WTC11 (cell line): ENCODE data around the gene LYL1. TPM values are rescaled to one million over a fixed set of nuclear protein-coding genes. Genes with fewer than 3 reads are reported as not detected.

Experiments used
- ATAC-seq: fragments of 200-7000 bp; cut with Tn5 transposase; 2 replicates; pipeline ENCODE4 v1.10.0; 2021; ENCODE audit warnings: mild to moderate bottlenecking, moderate library complexity
- CTCF ChIA-PET: fragments of 300-600 bp; sonication (Branson Sonifier 250); formaldehyde crosslinking; loops from one replicate; lab custom pipeline; 2021; ENCODE audit warnings: antibody characterized with exemption; lab: Charles Lee
- POLR2A ChIA-PET: fragments of 350-600 bp; sonication (Branson Sonifier 250); formaldehyde crosslinking; loops from one replicate; lab custom pipeline; 2021; ENCODE audit warnings: antibody characterized with exemption; lab: Charles Lee
- DNase-seq: peaks from one replicate; pipeline ENCODE4 v3.0.0; 2021; ENCODE audit warnings: low spot score
- H3K27ac Mint-ChIP-seq: 2 replicates; pipeline ENCODE4 v1.8.0; 2021; ENCODE audit warnings: mixed read lengths
- H3K27me3 Mint-ChIP-seq: 2 replicates; pipeline ENCODE4 v1.8.0; 2021; ENCODE audit warnings: low read depth, mild to moderate bottlenecking, moderate library complexity, mixed read lengths
- H3K36me3 Mint-ChIP-seq: 2 replicates; pipeline ENCODE4 v1.8.0; 2021; ENCODE audit warnings: mixed read lengths
- H3K4me1 Mint-ChIP-seq: 2 replicates; pipeline ENCODE4 v1.8.0; 2022; ENCODE audit warnings: mixed read lengths
- H3K4me3 Mint-ChIP-seq: 2 replicates; pipeline ENCODE4 v1.8.0; 2021; ENCODE audit warnings: mild to moderate bottlenecking, moderate library complexity, mixed read lengths
- H3K9me3 Mint-ChIP-seq: 2 replicates; pipeline ENCODE4 v1.8.0; 2021; ENCODE audit warnings: mixed read lengths
- CDX4 ChIP-seq: fragments of 250-450 bp; sonication (Bioruptor Pico); IDR thresholded peaks from 2 replicates; pipeline ENCODE4 v1.9.0; 2021; ENCODE audit warnings: moderate library complexity, mild to moderate bottlenecking, inconsistent platforms, borderline replicate concordance
- CREB1 ChIP-seq: sonication (generic); formaldehyde crosslinking; IDR thresholded peaks from 2 replicates; pipeline ENCODE4 v1.8.0; 2023; ENCODE audit warnings: mild to moderate bottlenecking, missing genetic modification reagents
- CREM ChIP-seq: sonication (generic); formaldehyde crosslinking; IDR thresholded peaks from 2 replicates; pipeline ENCODE4 v1.8.1; 2022; ENCODE audit warnings: mild to moderate bottlenecking, missing genetic modification reagents, moderate library complexity
- EMX1 ChIP-seq: fragments of 250-450 bp; sonication (Bioruptor Pico); IDR thresholded peaks from 2 replicates; pipeline ENCODE4 v1.8.0; 2021; ENCODE audit warnings: mild to moderate bottlenecking
- FOXJ3 ChIP-seq: sonication (generic); formaldehyde crosslinking; IDR thresholded peaks from 2 replicates; pipeline ENCODE4 v1.9.0; 2021; ENCODE audit warnings: missing genetic modification reagents, mild to moderate bottlenecking, borderline replicate concordance
- GABPB1 ChIP-seq: sonication (generic); formaldehyde crosslinking; IDR thresholded peaks from 2 replicates; pipeline ENCODE4 v1.8.1; 2023; ENCODE audit warnings: mild to moderate bottlenecking, missing genetic modification reagents
- GRHL2 ChIP-seq: fragments of 250-450 bp; sonication (Bioruptor Pico); IDR thresholded peaks from 2 replicates; pipeline ENCODE4 v1.8.0; 2022; ENCODE audit warnings: mild to moderate bottlenecking, moderate library complexity; ENCODE audit not compliant: insufficient replicate concordance, severe bottlenecking
- KAT7 ChIP-seq: sonication (generic); formaldehyde crosslinking; IDR thresholded peaks from 2 replicates; pipeline ENCODE4 v1.8.1; 2023; ENCODE audit warnings: missing genetic modification reagents, mild to moderate bottlenecking, borderline replicate concordance
- NR1H2 ChIP-seq: sonication (generic); formaldehyde crosslinking; IDR thresholded peaks from 2 replicates; pipeline ENCODE4 v1.9.0; 2021; ENCODE audit warnings: mild to moderate bottlenecking, moderate library complexity, missing genetic modification reagents
- PRRX2 ChIP-seq: fragments of 250-450 bp; sonication (Bioruptor Pico); IDR thresholded peaks from 2 replicates; pipeline ENCODE4 v1.8.0; 2021; ENCODE audit warnings: mild to moderate bottlenecking
- SOX15 ChIP-seq: fragments of 250-450 bp; sonication (Bioruptor Pico); IDR thresholded peaks from 2 replicates; pipeline ENCODE4 v1.9.0; 2021; ENCODE audit warnings: mild to moderate bottlenecking
- ZNF219 ChIP-seq: sonication (generic); formaldehyde crosslinking; IDR thresholded peaks from 2 replicates; pipeline ENCODE4 v1.8.0; 2023; ENCODE audit warnings: missing genetic modification reagents, mild to moderate bottlenecking, borderline replicate concordance
- ZNF281 ChIP-seq: sonication (generic); formaldehyde crosslinking; IDR thresholded peaks from 2 replicates; pipeline ENCODE4 v1.8.0; 2023; ENCODE audit warnings: mild to moderate bottlenecking, missing genetic modification reagents
- total RNA-seq: library from RNA; stranded (reverse); gene quantifications from 3 replicates; pipeline ENCODE4 v1.2.3, GENCODE V29; 2021
- TF ChIP-seq, protein P1 (sequence below): sonication (generic); formaldehyde crosslinking; IDR thresholded peaks from 2 replicates; pipeline ENCODE4 v1.8.1; 2022; ENCODE audit warnings: low read depth, missing genetic modification reagents, borderline replicate concordance
- TF ChIP-seq, protein P2 (sequence below): sonication (generic); formaldehyde crosslinking; IDR thresholded peaks from 2 replicates; pipeline ENCODE4 v1.8.1; 2023; ENCODE audit warnings: mild to moderate bottlenecking, missing genetic modification reagents
- TF ChIP-seq, protein P3 (sequence below): sonication (generic); formaldehyde crosslinking; IDR thresholded peaks from 2 replicates; pipeline ENCODE4 v1.8.1; 2023; ENCODE audit warnings: mild to moderate bottlenecking, missing genetic modification reagents, moderate library complexity
- TF ChIP-seq, protein P4 (sequence below): sonication (generic); formaldehyde crosslinking; IDR thresholded peaks from 2 replicates; pipeline ENCODE4 v1.8.0; 2022; ENCODE audit warnings: mild to moderate bottlenecking, missing genetic modification reagents
- TF ChIP-seq, protein P5 (sequence below): fragments of 250-450 bp; sonication (Bioruptor Pico); conservative IDR thresholded peaks from 2 replicates; pipeline ENCODE4 v1.9.0; 2021; ENCODE audit warnings: mild to moderate bottlenecking

LYL1 gene
- total RNA-seq, 1 experiment from 2014 or later: 1.2 TPM

GRCh38 chr19:13074378-13074777 is 28.3 kb downstream of the LYL1 start:
- ATAC-seq (no peak), DNase-seq (no peak)
- Mint-ChIP-seq H3K27me3 (peaks cover 34% of the 10 kb centered on the region), H3K4me3 (no peak overlapping the region), H3K27ac (no peak overlapping the region), H3K9me3 (no peaks in the 10 kb centered on the region), H3K4me1 (peaks cover 23% of the 10 kb centered on the region), H3K36me3 (no peaks in the 10 kb centered on the region)
- CTCF ChIA-PET: interaction anchor here (1.2 to 20.5 kb wide), 7 partner anchors 16 to 109 kb away, joined by 5 to 294 read pairs (median 8); no protein-coding TSS in a partner anchor
- TF ChIP-seq ZNF219 (CRISPR knock-in tag) (no peak), FOXJ3 (CRISPR knock-in tag) (no peak), NR1H2 (CRISPR knock-in tag) (no peak), ZNF281 (CRISPR knock-in tag) (no peak), CREB1 (CRISPR knock-in tag) (no peak), KAT7 (CRISPR knock-in tag) (no peak), CDX4 (CRISPR knock-in tag) (no peak), SOX15 (no peak), PRRX2 (CRISPR knock-in tag) (no peak), GABPB1 (CRISPR knock-in tag) (no peak), CREM (CRISPR knock-in tag) (no peak), EMX1 (CRISPR knock-in tag) (no peak), GRHL2 (CRISPR knock-in tag) (no peak)
- TF ChIP-seq, protein P1, sequence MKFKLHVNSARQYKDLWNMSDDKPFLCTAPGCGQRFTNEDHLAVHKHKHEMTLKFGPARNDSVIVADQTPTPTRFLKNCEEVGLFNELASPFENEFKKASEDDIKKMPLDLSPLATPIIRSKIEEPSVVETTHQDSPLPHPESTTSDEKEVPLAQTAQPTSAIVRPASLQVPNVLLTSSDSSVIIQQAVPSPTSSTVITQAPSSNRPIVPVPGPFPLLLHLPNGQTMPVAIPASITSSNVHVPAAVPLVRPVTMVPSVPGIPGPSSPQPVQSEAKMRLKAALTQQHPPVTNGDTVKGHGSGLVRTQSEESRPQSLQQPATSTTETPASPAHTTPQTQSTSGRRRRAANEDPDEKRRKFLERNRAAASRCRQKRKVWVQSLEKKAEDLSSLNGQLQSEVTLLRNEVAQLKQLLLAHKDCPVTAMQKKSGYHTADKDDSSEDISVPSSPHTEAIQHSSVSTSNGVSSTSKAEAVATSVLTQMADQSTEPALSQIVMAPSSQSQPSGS (CRISPR knock-in tag): no peak
- TF ChIP-seq, protein P2, sequence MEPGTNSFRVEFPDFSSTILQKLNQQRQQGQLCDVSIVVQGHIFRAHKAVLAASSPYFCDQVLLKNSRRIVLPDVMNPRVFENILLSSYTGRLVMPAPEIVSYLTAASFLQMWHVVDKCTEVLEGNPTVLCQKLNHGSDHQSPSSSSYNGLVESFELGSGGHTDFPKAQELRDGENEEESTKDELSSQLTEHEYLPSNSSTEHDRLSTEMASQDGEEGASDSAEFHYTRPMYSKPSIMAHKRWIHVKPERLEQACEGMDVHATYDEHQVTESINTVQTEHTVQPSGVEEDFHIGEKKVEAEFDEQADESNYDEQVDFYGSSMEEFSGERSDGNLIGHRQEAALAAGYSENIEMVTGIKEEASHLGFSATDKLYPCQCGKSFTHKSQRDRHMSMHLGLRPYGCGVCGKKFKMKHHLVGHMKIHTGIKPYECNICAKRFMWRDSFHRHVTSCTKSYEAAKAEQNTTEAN (CRISPR knock-in tag): no peak
- TF ChIP-seq, protein P3, sequence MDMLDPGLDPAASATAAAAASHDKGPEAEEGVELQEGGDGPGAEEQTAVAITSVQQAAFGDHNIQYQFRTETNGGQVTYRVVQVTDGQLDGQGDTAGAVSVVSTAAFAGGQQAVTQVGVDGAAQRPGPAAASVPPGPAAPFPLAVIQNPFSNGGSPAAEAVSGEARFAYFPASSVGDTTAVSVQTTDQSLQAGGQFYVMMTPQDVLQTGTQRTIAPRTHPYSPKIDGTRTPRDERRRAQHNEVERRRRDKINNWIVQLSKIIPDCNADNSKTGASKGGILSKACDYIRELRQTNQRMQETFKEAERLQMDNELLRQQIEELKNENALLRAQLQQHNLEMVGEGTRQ (CRISPR knock-in tag): no peak
- TF ChIP-seq, protein P4, sequence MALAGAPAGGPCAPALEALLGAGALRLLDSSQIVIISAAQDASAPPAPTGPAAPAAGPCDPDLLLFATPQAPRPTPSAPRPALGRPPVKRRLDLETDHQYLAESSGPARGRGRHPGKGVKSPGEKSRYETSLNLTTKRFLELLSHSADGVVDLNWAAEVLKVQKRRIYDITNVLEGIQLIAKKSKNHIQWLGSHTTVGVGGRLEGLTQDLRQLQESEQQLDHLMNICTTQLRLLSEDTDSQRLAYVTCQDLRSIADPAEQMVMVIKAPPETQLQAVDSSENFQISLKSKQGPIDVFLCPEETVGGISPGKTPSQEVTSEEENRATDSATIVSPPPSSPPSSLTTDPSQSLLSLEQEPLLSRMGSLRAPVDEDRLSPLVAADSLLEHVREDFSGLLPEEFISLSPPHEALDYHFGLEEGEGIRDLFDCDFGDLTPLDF (CRISPR knock-in tag): no peak
- TF ChIP-seq, protein P5, sequence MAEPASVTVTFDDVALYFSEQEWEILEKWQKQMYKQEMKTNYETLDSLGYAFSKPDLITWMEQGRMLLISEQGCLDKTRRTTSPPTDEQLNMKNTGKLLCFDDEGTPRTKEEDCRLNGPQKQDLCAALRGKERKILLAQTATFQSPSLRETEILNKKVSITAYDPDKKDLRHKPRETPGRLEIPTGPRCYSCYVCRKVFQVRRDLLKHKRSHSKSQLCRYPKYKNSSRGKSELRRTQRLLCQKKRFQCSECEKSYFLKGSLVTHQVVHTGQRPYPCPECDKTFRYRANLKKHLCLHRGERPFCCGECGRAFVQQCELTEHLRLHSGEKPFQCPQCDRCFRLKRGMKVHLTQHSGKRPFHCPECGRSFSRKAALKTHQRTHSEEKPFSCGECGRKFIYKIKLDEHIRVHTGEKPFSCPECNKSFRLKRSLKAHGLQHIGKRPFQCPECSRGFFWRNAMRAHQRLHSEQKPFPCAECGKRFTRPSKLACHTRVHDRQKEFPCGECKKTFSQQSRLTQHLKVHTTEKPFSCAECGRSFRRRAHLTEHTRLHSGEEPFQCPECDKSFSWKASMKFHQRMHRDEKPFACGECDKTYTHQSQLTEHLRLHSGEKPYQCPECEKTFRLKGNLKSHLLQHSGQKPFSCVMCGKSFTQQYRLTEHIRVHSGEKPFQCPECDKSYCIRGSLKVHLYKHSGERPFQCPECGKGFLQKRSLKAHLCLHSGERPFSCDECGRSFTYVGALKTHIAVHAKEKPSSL (CRISPR knock-in tag): no peak
- POLR2A ChIA-PET: interaction anchor here (0.7 kb wide), 1 partner anchor 61 kb away, joined by 6 read pairs; no protein-coding TSS in a partner anchor
